Measurements from ENCODE around the gene HOMER2. TPM values are rescaled to one million over a fixed set of nuclear protein-coding genes. Genes with fewer than 3 reads are reported as not detected.

The HOMER2 gene
- total RNA-seq, 2 experiments from 2014 or later, result 5.6 TPM

DNA sequence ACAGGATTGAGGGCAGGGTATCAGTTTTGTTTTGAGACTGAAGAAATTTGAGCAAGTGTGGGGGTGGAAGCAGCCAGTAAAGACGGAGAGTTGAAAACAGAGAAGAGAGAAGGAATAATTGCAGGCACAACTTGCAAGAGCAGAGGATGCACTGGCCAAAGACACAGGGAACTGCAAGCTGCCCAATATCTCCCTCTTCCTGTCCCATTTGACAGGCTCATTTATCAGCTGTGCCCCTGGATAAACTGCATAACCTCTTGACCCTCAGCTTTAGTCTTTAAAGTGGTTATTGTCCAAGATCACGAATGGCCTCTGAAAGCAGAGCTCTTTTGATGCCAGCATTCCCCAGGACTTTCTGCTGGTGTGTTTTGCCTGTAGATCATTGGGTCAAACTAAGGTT, 28.5 kb upstream of the HOMER2 start:
- DNase-seq (ENCODE audit: low spot score), result no peak
- Histone ChIP-seq H3K4me2 (ENCODE audit: low read length) (no peak overlapping the region), H3K9me2 (ENCODE audit: insufficient read depth, low read length) (no peaks in the 10 kb centered on the region), H3K36me3 (ENCODE audit: insufficient read depth, low read length) (no peaks in the 10 kb centered on the region), H3K4me3 (ENCODE audit: low read depth, low read length, poor library complexity, severe bottlenecking) (no peak overlapping the region), H4K20me1 (ENCODE audit: insufficient read depth, low read length) (no peaks in the 10 kb centered on the region), H3K9me3 (ENCODE audit: low read length) (no peaks in the 10 kb centered on the region), H3K27ac (ENCODE audit: low read depth, low read length, poor library complexity, severe bottlenecking) (no peak overlapping the region), H3K79me2 (ENCODE audit: insufficient read depth, low read depth, low read length) (peaks cover 6% of the 10 kb centered on the region; the same call in 1 of the 2 replicates), H3K4me1 (ENCODE audit: insufficient read depth, low read length, poor library complexity, severe bottlenecking) (peaks cover 7% of the 10 kb centered on the region), H2AFZ (ENCODE audit: low read length) (no peak overlapping the region)
- no peak for TF ChIP-seq EZH2phosphoT487 (IDR thresholded peaks at IDR 0.05; ENCODE audit: borderline replicate concordance, low read depth, low read length)
- TF ChIP-seq, protein P1, sequence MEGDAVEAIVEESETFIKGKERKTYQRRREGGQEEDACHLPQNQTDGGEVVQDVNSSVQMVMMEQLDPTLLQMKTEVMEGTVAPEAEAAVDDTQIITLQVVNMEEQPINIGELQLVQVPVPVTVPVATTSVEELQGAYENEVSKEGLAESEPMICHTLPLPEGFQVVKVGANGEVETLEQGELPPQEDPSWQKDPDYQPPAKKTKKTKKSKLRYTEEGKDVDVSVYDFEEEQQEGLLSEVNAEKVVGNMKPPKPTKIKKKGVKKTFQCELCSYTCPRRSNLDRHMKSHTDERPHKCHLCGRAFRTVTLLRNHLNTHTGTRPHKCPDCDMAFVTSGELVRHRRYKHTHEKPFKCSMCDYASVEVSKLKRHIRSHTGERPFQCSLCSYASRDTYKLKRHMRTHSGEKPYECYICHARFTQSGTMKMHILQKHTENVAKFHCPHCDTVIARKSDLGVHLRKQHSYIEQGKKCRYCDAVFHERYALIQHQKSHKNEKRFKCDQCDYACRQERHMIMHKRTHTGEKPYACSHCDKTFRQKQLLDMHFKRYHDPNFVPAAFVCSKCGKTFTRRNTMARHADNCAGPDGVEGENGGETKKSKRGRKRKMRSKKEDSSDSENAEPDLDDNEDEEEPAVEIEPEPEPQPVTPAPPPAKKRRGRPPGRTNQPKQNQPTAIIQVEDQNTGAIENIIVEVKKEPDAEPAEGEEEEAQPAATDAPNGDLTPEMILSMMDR (conservative IDR thresholded peaks at IDR 0.05; ENCODE audit: low read length), result no peak
- ChIA-PET POLR2A (no interaction called here), CTCF (ENCODE audit: unreplicated experiment) (no interaction called here)
- BruUV-seq (replicated peaks), result no TSS peak
- intact Hi-C loops (cut with micrococcal nuclease; ENCODE audit: unreplicated experiment), result no loop called here

- Histone ChIP-seq H3K4me1 (ENCODE audit: insufficient read depth, low read length, poor library complexity, severe bottlenecking) (no peaks in the 10 kb centered on the region), H3K4me3 (ENCODE audit: low read depth, low read length, poor library complexity, severe bottlenecking) (no peak overlapping the region), H3K79me2 (ENCODE audit: insufficient read depth, low read depth, low read length) (no peaks in the 10 kb centered on the region), H3K4me2 (ENCODE audit: low read length) (no peak overlapping the region), H3K9me2 (ENCODE audit: insufficient read depth, low read length) (no peaks in the 10 kb centered on the region), H3K9me3 (ENCODE audit: low read length) (no peaks in the 10 kb centered on the region), H2AFZ (ENCODE audit: low read length) (no peak overlapping the region), H3K36me3 (ENCODE audit: insufficient read depth, low read length) (no peaks in the 10 kb centered on the region), H4K20me1 (ENCODE audit: insufficient read depth, low read length) (no peaks in the 10 kb centered on the region), H3K27ac (ENCODE audit: low read depth, low read length, poor library complexity, severe bottlenecking) (no peak overlapping the region)
- ChIA-PET CTCF (ENCODE audit: unreplicated experiment) (no interaction called here), POLR2A (no interaction called here)
- TF ChIP-seq EZH2phosphoT487 (IDR thresholded peaks at IDR 0.05; ENCODE audit: borderline replicate concordance, low read depth, low read length), result no peak
- DNase-seq (ENCODE audit: low spot score), result no peak
- intact Hi-C loops (cut with micrococcal nuclease; ENCODE audit: unreplicated experiment), result no loop called here
- BruUV-seq (replicated peaks), result no TSS peak
Observed at GRCh38 chr15:82979726-82980125, 27.2 kb upstream of the HOMER2 start.

DNA sequence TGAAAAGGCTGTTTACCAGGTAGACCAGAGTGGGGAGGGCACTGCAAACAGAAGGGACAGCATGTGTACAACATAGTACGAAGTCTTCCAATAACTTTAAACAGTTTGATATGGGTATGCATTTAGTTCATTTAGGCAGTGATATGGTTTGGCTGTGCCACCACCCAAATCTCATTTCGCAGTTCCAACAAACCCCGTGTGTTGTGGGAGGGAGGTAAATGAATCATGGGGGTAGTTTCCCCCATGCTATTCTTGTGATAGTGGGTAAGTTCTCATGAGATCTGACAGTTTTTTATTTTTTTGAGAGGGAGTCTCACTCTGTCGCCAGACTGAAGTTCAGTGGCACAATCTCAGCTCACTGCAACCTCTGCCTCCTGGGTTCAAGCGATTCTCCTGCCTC, 25.9 kb upstream of the HOMER2 start:
- no peak for DNase-seq (ENCODE audit: low spot score)
- ChIA-PET POLR2A (no interaction called here), CTCF (ENCODE audit: unreplicated experiment) (no interaction called here)

More for the DNA sequence above, 25.9 kb upstream of the HOMER2 start:
- TF ChIP-seq, protein P1 (conservative IDR thresholded peaks at IDR 0.05; ENCODE audit: low read length), result no peak
- no peak for TF ChIP-seq EZH2phosphoT487 (IDR thresholded peaks at IDR 0.05; ENCODE audit: borderline replicate concordance, low read depth, low read length)
- Histone ChIP-seq H3K9me3 (ENCODE audit: low read length) (no peaks in the 10 kb centered on the region), H2AFZ (ENCODE audit: low read length) (no peak overlapping the region), H4K20me1 (ENCODE audit: insufficient read depth, low read length) (no peaks in the 10 kb centered on the region), H3K4me1 (ENCODE audit: insufficient read depth, low read length, poor library complexity, severe bottlenecking) (no peaks in the 10 kb centered on the region), H3K4me3 (ENCODE audit: low read depth, low read length, poor library complexity, severe bottlenecking) (no peak overlapping the region), H3K9me2 (ENCODE audit: insufficient read depth, low read length) (no peaks in the 10 kb centered on the region), H3K27ac (ENCODE audit: low read depth, low read length, poor library complexity, severe bottlenecking) (no peak overlapping the region), H3K79me2 (ENCODE audit: insufficient read depth, low read depth, low read length) (no peaks in the 10 kb centered on the region), H3K36me3 (ENCODE audit: insufficient read depth, low read length) (no peaks in the 10 kb centered on the region), H3K4me2 (ENCODE audit: low read length) (no peak overlapping the region)
- no TSS peak for BruUV-seq (replicated peaks)
- intact Hi-C loops (cut with micrococcal nuclease; ENCODE audit: unreplicated experiment), result no loop called here
